Kidney tubule cell (primary cell): ENCODE measurements around the gene MGLL.
A peak's percentile ranks its signal among the peaks of the same experiment; 100 is the strongest.

Experiments used
- DNase-seq: peaks from one replicate; pipeline ENCODE4 v3.0.0-alpha.2; 2018; ENCODE audit warnings: low spot score

The MGLL gene

DNA sequence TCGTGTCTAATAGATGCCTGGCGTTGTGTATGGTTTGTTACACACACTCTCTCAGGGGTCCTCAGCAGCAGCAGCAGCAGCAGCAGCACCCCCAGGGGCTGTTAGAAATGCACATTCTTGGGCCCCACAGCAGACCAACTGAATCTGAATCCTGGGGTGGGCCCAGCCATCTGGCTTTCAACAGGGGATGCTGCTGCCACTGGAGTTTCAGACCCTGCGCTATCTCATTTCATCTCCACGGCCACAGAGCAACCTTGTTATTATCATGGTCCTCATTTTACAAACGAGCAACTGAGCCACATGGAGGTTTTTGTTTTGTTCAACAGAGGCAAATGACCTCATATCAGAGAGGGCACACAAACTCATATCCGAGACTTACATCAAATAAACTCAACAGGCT, 47.7 kb downstream of the MGLL start:
- no peak for DNase-seq

DNA sequence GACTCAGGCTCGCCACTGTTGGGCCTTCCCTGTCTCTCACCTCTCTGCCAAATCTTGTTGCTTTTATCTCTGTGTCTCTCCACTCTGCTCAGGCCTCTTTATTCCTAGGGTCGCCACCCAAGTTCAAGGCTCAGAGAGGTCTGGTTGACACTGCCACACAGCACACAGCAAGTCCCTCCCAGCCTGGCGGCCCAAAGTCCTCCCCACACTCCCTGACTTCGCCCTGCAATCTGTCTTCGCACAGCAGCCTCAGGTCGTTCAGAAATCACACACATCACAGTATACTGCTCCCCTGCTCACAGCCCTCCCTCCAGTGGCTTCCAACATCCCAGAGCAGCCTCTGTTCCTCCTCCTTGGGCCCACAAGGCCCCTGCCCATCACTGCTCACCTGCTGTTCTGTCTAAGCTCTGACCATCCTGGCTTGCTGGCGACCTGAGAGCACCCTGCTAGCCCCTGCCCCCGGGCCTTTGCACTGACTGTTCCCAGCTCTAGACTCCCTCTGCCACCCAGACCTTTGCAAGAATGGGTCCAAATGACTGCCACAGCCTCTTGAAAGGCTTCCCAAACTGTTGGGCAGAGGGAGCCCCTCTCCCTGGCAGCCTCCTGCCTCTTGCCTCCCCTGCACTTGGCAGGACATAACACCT, 48.4 kb downstream of the MGLL start:
- DNase-seq: no peak

DNA sequence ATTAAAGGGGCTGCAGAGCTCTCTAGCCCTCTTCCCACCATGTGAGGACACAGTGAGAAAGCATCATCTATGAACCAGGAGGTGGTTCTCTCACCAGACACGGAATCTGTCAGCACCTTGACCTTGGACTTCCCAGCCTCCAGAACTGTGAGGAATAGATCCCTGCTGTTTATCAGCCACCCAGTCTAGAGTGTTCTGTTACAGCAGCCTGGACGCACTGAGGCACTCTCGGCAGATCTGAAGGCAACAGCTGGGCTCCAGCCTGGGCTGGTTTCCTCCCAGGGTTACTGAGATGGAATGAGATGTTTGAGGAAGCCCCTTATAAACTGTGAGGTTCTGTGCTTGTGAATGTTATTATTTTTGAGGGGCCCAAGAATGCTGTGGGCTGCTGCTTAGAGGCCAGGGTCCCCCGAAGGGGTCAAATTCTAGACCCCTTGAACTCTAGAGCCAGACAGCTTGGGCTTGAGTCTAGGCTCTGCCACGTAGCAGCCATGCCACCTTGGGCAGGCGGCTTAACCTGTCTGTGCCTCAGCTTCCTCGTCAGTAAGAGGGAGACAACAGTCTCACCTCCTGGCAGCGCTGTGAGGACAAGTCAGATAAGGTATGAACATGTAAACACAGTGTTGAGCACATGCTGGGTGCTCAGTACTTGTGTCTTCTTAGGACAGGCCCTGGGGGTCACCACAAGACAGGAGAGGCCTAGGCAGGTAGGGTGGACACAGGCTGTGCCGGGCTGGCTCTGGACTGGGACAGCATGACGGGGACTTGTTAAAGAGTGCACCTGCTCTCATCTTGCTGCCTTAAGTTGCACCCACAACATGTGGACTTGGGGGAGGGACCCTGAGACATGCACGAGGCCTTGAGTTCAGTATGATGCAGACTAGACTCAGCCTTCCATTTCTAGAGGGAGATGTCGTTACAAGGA, 49.2 kb downstream of the MGLL start:
- no peak for DNase-seq

DNA sequence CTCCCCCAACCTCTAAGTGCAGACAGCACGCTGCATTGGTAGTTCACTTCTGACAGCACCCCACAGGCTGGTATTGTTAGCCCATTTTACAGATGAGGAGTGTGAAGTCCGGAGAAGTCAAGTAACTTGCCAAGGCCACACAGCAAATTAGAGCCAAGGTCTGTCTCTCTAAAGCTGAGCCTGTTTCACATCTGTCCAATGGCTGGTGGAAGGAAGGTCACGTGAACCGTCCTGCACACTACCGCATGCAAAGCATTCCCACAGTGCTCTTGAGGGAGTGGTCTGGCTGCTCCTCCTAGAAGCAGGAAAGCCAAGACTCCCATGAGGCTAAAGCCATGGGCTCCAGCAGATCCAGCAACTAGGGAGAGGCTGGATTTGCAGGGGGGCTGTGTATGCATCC, 50.0 kb downstream of the MGLL start:
- no peak for DNase-seq

DNA sequence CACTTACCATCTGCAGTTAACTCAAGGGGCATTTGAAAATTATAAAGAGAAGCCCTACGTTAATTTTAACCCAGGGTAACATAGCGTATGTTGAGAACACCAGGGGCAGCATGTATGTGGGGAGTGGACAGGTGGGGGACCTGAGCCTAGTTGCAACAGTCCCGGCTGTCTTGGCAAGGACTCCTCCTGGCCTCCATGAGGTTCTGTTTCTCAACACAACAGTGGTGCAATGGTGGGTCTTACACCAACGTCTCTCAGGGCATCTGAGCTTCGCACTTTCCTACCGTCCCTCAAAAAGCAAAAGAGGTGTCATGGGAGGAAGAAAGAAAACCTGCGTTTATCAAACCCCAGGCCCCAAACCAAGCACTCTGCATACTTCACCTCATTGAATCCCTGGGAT, 50.6 kb downstream of the MGLL start:
- DNase-seq: no peak

DNA sequence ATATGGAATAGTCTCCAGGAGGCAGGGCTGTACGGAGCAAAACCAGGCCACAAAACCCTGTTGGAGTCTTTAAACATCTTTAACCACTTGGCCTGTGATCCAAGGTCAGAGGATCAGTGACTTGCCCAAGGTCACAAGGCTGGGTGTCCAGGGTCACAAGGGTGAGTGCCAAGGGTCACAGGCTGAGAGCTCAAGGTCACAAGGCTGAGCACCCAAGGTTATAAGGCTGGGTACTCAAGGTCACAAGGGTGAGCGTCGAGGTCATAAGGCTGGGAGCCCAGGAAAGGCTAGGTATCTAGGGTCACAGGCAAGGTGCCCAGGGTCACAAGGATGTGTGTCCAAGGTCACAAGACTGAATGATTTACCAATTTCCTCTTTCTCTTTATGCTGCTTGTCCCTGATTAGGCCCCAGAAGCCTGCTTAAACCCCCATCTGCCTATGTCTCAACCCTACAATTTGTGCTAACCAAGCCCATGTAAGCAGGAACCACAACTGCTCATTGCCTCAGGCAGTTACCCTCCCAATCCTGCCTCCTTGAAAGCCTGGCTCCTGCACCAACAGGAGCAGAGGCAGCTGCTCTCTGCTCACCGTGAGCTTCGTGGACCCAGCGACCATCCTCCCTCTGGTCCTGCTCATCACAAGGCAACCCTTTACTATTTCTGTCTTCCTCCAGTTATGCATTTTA, 51.5 kb downstream of the MGLL start:
- no peak for DNase-seq

DNA sequence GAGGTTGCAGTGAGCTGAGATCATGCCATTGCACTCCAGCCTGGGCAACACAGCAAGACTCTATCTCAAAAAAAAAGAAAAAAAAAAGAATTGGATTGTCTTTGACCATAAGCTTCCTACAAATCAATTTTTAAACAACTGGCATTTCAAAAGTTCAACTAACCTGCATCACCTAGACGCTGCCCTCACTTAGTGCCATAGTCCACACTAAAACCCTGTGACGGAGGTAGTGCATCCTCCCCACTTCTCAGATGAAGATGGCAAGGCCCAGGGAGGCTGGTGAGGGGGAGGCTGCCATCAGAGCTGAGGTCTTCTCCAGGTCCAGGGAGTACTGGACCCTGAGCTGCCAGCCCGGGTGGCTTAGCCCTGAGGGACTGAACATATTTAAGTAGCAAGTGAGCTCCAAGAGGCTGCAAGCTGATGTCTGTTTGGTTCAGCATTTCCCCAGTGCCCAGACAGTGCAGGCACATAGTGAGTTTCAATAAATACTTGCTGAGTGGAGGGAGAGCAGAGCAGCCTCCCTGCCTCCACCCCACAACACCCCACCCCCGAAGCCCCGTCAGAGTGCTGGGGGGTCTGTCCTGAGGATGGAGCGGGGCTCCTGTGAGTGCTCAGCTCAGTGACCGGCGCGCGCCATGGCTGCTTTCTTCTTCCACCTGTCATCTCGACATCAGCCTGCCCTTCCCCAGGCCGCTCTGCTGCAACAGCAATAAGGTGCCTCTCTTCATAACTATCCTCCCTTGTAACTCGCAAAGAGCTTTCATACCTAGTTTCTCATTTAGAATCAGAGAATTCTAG, 52.8 kb downstream of the MGLL start:
- no peak for DNase-seq

DNA sequence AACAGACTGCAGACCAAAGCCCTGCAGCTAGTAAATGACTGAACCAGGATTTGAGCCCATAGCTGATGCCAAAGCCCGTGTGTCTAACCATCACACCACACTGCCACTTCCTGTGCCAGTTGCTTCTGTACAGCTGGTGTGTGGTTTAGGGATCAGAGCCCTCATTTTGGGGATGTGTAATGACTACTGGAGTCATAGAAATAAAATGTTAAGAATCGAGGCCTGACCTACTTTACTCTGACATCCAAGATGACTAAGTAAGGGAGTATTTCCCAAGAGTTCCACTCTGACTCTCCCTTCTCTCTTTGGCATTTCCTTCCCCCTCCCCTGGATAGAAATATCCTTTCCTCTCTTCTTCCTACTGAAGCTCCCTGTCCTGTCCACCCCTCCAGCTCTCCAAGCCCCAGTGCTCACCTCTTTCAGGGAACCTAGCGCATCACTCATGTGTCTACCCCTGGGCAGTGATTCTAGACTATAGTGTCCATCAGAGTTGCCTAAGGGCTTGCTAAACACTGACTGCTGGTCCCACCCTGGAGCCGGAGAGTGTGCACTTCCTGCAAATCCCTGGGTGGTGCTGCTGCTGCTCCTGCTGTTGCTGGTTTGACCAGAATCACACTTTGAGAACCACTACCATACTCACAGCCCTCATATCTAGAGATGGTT, 53.8 kb downstream of the MGLL start:
- peak; percentile 99 for DNase-seq

DNA sequence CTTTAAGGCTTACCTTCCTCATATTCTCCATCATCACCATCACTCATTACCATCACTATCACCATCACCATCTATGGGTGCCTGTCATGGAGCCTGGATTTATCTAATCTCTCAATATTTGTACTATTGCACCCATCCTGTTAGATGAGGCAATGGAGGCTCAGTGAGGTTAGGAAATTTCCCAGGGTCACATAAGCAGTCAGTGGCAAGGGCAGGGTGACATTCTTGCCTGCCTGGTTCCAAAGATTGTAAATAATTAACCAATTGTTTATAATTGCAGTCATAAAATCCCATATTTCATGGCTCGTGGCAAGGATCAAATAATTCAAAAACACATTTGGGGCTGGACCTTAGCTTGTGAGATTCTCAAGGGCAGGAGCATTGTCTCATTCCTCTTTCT, 55.2 kb downstream of the MGLL start:
- DNase-seq: peak; percentile 47

DNA sequence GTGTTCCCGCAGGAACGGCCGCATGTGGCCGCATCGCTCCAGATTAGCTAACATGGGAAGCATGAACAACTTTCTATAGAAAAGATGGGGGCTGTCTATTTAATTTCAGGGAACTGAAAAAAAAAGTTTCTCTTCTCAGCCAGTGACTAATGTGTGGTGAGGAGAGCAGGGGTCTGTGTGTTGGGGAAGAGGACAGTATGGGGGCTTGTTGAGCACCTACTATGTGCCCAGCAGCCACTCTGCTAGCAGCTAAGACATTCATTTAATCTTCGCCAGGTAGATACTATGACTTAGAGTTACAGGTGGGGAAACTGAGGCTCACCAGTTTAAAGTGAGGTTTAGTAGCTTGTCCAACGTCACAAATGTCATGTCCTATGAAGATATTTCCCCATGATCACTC, 56.6 kb downstream of the MGLL start:
- DNase-seq: no peak

DNA sequence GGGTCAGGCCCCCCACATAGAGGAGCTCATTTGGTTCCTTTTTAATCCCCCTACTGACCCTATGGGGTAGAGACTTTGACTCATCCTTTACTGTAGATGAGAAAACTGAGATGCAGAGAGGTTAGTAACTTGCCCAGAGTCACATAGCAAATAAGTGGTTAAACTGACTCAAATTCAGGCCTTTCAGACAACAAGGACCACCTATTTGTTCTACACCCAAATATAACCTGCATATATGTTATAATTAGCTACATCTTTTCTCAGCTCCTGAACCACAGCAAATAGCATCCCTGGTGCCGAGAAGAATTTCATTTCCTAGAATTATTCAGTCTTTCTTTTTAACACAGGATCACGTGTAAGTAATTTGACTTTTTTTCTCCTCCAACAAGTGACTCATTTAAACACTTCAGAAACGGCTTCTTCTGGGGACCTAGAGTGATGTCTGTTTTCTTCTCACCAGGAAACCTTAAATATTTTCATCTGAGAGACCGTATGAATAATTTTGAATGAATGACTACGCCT, 57.4 kb downstream of the MGLL start:
- DNase-seq: peak; percentile 47

DNA sequence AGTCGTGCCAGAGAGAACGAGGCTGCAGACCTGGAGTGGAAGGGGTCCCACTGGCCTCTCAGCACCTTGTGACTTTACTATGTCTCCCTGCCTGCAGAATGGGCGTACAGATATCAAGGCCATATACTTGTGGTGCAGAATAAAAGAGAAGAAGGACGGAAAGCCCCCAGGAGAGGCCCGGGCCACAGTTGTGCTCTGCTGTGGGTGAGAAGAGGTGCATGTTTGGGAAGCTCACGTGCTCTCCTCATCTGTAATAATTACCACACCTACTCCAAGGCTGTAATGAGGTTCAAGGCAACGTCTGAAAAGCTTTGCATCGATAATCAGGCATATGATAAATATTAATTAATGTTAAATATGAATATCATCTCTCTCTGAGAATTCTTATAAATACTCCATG, 58.0 kb downstream of the MGLL start:
- DNase-seq: no peak

DNA sequence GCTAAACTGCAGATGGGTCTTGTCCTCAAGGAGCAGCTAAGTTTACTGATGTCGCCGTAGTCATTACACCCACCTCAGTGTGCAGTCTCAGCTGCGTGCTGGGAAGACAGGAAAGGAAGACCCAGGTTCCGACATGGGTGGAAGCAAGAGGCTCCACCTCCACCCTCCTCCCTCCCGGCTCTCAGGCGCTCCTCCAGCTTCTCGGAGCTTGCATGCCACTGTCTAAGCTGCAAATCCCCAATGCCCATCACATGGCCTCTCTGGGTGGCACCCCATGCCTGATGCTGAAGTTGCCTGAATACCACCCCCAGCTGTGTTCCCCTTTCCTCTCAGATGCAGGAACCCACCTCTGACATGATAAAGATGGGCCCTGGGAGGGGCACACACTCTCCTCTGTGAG, 58.5 kb downstream of the MGLL start:
- DNase-seq: no peak

DNA sequence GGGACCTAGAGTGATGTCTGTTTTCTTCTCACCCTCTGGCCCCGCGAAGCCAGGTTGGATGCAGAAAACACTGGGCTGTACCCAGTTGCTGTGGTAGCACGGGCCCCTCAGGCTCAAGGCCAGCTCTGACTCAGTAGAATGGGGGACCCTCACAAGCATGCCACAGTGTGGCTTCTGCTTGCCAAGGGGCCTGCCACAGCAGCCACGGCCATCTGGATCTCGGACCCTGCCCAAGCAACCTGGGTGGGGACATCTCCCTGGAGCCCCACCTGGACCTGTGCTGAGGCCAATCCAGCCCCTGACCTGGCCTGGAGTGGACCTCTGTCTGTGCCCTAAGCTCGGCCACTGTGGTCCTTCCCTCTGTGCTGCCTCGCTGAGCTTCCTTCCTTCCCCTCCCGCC, 59.0 kb downstream of the MGLL start:
- no peak for DNase-seq

DNA sequence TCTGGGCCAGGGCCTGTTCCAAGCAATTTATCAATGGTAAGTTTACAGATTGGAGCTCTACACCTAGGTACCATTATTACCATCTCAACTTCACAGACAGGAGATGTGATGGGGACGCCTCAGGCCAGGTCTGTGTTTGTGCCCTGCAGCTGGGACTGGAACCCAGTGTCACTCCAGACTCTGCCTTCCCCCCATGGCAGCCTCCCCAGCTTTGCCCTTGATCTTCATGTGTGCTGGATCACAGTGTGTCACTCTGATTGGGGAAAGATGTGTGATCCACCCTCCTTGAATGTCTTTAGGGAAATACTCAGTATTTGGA, 59.6 kb downstream of the MGLL start:
- no peak for DNase-seq

DNA sequence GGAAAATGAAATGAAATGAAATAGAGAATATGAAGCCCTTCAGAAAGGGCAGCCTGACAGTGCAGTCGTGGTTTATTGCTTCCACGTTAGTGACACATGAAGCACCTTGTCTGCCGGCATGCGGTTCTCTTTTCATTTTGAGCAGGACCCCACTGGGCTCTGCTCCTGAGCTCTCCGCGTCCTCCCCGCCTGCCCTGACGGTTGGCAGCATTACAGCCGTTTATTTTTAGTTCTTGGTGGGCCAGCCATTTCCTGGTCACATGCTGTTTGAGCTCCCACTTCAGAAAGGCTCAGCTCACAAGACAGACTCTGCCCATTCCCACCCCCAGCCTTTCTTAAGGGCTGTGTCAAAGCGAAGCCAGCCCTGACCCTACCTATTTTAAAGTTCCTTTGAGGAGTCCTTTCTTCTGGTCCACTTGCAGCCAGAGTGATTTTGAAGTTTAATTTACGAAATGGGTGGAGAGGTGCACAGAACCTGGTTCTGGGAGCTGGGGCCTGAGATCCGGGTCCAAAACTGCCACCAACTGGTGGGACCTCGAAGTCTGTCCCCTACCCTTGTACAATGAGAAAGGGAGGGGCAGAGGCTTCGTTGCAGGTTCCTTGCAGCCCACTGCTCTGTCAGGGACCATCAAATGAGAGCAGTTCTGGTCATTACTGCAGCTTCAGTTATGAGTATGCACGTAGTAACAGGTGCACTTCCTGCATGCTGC, 60.1 kb downstream of the MGLL start:
- peak; percentile 17 for DNase-seq

DNA sequence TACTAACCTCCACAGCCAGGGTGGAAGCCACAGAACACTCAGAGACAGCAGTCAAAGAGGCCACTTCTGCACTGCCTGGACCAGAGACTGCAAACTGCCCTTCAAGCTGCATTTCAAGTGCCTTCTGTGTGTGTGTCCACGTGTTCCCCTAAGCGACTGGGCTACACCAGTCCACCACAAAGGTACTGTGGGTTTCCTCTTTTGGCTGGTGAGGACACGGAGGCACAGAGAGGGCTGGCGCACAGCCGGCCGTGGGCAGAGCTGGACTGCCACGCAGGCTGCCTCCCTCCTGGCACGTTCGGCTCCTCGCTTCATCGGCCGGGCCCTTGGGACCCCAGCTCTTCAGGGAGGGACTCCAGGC, 60.9 kb downstream of the MGLL start:
- no peak for DNase-seq

DNA sequence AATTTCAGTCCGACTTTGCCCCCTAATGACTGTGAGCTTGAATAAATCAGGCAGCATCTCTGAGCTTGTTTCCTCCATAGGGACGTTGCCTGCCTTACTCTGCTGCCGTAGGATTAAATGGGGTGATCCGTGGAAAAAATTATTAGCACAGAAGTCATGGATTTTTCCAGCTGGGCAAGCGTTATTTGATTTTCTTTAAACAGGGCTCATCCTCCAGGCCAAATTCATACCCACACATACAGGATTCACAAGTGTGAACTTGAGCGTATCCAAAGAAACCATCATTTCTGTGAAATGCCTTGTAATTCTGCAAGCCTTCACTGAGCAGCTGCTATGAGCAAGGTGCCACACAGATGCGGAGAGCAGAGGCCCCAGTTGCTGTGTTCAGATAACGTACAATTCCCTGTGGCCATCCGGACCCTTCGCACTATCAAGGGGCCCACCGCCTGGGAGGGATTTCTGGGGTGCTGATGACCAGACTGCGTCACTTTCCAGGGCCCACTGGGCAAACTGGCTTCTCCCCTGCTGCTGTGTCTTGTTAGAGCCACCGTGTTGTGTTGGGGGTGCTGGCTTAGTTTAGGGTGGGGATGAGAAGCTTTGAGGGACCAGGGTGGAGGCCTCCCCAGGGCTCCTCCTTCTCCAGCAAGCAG, 61.4 kb downstream of the MGLL start:
- DNase-seq: no peak

DNA sequence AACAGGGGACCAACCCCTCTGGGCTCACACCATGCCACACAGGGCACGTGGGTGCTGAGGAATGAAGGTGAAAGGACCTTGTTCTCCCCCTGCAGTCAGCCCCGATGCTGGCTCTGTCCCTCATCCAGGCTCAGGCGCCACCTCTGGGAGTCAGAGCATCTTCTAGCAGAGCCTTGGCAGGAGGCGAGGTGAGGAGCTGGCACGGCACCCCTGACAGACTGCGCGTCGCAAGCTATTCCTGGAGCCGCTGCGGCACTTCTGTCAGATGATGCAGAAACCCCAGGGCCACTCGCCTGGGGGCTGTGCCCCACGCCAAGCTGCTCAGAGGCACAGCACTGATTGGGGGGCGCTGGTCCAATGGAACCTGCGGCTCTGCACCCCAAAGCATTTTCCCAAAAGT, 62.0 kb downstream of the MGLL start:
- DNase-seq: no peak

DNA sequence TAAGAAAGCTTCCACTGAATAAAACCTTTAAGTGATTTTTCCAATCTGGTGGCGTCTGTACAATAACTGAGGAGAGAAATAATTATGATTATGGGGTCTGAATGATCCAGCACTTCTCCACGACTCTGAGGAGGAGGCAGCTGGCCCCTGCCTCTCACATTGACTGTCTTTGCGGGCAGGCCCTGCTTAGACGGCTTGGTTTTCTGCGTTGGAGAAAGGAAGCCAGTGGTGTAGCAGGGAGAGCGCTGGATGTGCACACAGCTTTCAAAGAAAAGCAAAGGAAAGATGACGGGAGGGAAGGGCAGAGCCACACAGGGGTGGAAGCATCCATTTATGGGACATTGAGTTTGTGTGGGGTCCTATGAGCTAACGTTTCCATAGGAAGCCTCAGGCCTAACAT, 62.5 kb downstream of the MGLL start:
- no peak for DNase-seq

DNA sequence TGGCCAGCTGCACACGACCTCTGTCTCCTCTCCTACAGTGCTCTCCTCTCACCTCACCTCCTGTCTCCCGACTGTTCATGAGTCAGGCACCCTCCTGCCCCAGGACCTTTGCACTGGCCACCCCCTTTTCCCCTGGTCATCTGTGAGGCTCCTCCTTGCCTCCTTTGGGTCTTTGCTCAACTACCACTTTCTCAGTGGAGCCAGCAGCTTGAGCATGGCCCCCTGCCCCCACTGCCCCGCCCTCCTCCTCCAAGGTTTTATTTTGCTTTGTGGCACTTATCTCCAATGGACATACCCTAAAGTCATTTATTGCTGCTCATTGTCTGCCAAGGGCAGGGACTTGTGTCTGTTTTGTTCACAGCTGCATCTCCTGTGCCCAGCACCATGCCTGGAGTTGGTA, 64.3 kb downstream of the MGLL start:
- no peak for DNase-seq
